IPS-18c (cell line): Measurements from ENCODE around the gene UBE2O.

Source experiments
- H3K4me3 ChIP-seq: 2 replicates; pipeline ENCODE4 v1.7.0; 2013; ENCODE audit warnings: low read depth, mild to moderate bottlenecking, low read length, moderate library complexity; ENCODE audit not compliant: insufficient read depth
- H3K9me3 ChIP-seq: one replicate; pipeline ENCODE4 v1.6.1; 2013; ENCODE audit warnings: mild to moderate bottlenecking, low read length, moderate library complexity; ENCODE audit not compliant: control insufficient read depth, insufficient read depth

Gene UBE2O

DNA sequence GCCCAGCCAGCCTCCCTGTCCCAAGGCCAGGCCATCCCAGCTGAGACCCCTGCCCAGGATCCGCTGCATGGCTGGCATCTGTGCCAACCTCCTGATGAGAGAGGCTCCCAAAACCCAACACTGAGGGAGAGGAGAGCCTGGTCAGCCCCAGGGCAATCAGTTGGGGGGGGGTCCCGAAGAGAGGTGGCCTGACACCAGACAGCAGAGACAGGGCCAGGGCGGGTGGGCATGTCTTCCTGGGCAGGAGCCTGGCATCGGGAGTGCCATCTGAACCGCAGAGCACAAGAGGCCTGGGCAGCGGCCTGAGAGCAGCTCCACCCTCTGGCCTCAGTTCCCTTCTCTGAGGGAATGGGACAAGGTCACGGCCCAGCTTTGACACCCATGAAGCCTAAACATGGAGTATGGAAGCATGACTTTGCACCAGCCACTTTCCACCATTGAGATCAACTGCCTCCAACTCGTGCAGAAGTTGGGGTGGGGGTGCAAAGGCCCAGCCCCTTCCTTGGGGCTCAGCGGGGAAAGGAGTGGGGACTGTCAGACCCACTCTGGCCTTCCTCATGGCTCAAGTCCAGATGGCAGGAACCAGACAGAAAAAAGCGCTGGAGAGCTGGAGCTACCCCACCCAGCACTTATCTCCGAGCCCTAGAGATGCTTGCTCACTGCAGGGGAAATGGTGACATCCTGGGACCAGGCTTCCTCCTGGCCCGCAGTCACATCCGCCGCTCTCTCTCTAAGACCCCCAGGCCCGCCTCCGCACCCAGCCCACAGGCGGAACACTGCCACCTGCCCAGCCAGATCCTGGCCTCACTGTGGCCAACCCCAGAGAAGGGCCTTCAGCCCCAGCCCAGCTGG lies 38.5 kb upstream of the UBE2O start:
- Histone ChIP-seq H3K4me3 (no peak overlapping the region), H3K9me3 (no peaks in the 10 kb centered on the region)

DNA sequence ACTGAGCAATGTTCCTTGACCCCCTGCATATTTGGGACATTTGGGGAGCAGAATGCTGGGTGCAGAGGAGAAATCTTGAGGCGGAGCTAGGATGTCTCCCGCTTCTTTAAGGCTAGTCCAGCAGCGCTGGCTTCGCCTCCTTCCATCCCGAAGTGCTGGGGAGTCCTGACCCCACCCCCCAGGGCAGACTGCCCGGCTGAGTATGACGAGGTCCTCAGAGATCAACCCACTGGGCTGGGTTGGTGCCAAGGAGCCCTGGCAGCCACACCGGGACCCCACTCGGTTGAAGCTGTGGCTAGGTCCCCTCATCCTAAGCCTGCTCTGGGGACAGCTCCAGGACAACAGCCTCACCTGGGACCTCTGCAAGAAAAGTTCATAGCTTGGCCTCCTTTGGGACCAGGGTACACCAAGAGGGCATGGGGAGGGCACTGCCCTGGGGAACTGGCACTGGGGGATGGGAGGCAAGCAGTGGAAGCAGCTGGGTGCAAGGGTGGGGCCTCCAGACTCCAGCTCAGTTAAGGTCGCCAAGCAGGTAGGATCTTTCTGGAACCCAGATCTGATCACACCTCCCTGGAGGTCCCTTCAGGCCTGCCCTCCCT lies 37.3 kb upstream of the UBE2O start:
- H3K4me3 ChIP-seq = no peak overlapping the region
- H3K9me3 ChIP-seq = no peaks in the 10 kb centered on the region

DNA sequence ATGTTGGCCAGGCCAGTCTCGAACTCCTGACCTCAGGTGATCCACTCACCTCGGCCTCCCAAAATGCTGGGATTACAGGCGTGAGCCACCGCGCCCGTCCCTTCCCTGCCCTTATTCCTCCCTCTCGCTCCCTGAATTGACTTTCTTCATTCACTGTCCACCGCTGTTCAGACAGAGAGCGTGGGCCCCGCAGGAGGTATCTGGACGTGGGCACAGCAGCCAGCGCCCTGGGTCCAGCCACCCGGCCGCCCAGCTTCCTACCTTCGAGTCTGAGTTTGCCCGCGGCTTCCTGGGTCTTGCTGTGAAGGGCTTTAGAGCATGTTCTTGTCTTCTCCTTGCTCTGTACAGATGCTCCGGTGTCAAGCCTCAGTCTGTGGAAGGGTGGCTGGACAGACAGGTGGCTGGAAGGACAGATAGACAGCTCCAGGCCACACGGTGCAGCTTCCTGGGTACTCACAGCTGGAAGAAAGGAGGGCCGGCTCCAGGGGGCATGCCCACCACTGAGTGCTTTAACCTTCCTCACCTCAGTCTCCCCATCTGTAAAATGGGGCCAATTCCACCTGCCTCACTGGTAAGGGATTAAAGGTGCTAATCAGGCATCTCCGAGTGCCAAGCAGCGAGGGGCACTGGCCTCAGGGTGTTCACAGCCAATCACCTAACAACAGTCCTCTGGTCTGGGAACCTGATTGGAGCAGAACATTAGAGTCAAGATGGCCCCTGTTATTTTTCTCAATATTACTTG lies 34.7 kb upstream of the UBE2O start:
- no peaks in the 10 kb centered on the region for H3K9me3 ChIP-seq

DNA sequence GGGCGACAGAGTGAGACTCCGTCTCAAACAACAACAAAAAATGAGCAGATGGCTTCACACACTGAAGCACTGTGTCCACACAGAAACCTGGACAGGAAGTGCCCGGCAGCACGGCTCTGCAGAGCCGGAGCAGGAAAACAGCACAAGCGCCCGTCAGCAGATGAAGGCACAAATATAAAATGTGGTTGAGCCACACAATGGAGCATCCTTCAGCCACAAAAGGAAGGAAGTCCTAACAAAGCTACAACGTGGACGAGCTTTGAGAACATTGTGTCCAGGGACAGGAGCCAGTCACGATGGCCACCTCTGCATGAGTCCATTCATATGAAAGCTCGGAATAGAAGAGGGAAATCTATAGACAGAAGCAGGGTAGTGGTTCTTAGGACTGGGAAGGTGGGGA lies 32.6 kb upstream of the UBE2O start:
- H3K9me3 ChIP-seq = no peaks in the 10 kb centered on the region

More for the DNA sequence above, 34.7 kb upstream of the UBE2O start:
- no peak overlapping the region for H3K4me3 ChIP-seq

DNA sequence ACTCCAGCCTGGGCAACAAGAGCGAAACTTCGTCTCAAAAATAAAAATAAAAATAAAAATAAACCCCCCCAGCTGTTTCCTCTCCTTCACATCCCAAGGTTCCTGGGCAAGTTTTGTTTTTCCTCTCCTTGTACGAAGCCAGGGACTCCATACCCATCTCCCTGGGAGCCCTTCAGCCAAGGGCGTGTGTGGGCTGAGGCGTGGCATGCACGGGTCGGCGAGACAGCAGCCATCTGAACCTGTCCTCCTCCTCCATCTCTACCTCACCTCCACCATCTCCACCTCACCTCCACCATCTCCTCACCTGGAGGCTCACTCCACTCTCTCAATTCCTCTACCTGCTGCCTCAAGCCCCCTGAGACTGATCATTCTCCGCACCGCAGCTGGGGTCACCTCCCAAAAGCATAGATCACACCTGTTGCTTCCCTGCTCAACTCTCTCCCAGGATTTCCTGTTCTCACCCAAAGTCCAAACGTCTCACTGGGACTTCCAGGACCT lies 31.3 kb upstream of the UBE2O start:
- H3K4me3 ChIP-seq = no peak overlapping the region
- no peaks in the 10 kb centered on the region for H3K9me3 ChIP-seq

More for the DNA sequence above, 32.6 kb upstream of the UBE2O start:
- no peak overlapping the region for H3K4me3 ChIP-seq

DNA sequence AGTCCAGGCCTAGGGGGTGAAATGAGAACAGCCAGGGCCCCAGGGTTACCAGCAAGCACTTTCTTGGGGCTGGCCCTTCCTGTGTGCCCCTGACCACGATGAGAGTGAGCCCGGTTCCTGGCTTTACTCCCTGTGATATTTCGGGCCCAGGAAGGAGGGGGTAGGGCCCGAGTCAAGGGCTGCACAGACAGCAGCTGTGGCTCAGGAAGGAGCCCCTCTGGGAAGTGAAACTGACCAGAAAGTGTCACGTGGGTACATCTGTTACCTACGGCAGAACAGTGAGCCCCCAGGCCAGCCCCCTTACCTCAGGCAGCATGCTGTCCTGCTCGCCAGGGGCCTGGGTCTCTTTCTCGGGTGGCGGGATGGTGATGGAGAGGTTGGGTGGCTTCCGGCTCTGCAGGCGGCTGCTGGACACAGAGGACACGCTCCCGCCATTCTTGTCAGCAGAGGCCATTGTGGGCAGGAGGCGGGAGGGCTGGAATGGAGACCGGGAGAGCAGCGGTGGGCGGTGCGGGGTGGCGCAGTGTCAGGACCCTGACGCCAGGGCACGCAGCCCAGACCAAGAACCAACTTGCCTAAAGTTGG lies 28.2 kb upstream of the UBE2O start:
- H3K9me3 ChIP-seq = no peaks in the 10 kb centered on the region
- H3K4me3 ChIP-seq = no peak overlapping the region

DNA sequence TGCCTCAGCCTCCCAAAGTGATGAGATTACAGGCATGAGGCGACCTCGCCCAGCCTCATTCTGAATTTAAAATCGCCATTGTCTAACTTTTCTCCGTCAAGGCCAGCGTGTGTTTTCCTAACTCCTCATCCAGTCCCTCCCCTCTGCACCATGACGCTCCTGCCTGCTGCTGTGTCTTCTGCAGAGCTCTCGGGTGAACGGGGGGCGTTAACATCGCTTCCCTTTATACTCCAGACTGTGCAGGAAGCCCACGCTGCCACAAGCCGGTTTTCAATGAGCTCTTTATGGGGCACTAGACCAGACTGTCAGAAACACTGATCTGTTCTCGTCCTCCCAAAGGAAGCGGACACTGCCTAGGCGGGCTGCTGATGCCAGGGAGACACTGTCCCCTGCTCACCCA lies 27.7 kb upstream of the UBE2O start:
- H3K9me3 ChIP-seq = no peaks in the 10 kb centered on the region
- no peak overlapping the region for H3K4me3 ChIP-seq

DNA sequence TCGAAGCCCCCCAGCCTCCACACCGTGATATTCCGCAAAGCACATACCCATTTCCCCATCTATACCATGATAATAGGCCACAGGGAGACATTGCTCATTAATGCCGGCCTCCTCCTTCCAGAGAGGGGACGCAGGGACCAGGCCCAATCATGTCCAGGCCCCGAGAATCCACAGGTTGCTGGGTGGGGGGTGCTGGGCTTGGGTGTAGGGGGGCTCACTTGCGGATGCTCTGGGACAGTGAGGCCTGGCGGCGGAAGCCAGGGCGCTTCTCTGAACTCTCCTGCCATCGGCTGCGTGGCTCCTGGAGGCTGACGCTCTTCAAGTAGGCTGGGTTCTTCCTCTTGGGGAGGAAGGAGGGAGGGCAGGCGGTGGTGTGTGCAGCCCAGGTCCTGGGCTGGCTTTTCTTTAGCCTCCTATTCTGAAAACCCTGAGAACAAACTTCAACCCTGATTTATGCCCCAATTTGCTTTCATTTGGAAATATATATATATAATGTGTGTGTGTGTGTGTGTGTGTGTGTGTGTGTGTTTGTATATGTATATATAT lies 26.6 kb upstream of the UBE2O start:
- no peaks in the 10 kb centered on the region for H3K9me3 ChIP-seq
- no peak overlapping the region for H3K4me3 ChIP-seq

DNA sequence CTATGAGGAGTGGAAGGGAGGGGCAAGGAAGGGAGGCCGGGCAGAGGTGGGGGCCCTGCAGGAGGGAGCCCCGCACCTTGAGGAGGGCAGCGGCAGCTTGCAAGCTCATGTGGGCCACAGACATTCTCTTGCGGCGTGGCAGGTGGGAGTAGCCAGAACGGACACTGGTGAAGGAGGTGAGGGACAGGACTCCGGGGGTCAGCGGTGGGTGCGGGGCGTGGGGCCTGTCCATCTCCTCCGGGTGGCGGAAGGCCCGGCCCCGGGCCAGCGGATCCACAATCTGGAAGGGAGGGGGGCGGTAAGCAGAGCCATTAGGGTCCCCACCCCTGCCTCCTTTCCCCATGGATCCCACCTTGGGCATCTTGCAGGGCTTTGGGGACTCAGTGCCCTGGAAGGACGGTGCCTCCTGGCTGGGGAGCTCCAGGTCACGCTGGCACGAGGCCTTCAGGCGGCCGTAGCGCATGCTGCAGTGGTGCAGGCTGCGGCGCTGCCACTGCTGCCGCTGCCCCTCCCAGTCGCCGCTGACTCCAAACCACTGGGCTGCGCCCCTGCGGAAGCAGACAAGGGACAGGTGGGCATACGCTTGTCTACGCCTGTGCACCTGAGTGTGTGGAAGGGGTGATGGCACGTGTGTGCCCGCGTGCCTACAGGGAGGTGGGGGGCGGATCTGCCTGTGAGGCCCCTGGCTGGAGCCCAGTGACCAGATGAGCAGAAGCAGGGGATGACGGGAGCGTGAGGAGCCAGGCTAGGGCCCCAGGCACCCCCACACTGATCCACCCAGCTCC lies 26.0 kb upstream of the UBE2O start:
- Histone ChIP-seq H3K4me3 (no peak overlapping the region), H3K9me3 (no peaks in the 10 kb centered on the region)

DNA sequence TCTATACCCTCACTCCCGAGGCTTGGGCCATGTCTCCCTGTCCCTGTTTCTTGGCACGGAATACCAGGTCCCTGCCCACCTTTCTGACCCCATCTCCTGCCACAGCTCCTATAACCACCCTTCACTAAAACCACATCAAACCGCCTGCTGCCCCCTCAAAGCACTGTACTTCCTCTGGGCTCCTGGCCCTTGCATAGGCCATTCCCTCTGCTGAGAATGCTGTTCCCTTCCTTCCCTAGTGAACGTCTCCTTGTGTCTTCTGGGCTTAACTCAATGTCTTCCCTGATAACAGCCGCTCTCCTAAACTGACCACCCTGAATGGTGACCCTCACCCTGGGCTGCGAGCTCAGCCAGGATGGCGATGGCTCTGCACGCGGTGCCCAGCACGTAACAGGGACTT lies 25.1 kb upstream of the UBE2O start:
- H3K4me3 ChIP-seq = no peak overlapping the region
- no peaks in the 10 kb centered on the region for H3K9me3 ChIP-seq

DNA sequence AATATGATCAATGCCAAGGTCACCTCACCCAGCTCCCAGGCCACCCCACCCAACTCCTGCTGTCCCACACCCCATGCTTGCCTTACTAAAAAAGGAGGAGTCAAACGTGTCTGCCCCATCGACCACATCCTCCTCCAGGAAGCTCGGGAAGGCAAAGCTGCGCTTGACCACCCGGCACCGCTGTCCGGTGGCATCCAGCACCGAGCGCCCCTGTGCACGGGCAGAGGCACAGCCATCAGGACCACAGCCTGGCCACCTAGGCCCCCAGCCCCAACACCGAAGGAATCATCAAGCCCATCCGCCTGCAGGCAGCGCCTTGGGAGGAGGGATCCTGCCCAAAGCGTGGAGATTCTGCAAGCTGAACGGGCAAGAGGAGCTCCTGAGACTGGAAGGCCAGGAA lies 24.6 kb upstream of the UBE2O start:
- H3K9me3 ChIP-seq = no peaks in the 10 kb centered on the region
- no peak overlapping the region for H3K4me3 ChIP-seq

DNA sequence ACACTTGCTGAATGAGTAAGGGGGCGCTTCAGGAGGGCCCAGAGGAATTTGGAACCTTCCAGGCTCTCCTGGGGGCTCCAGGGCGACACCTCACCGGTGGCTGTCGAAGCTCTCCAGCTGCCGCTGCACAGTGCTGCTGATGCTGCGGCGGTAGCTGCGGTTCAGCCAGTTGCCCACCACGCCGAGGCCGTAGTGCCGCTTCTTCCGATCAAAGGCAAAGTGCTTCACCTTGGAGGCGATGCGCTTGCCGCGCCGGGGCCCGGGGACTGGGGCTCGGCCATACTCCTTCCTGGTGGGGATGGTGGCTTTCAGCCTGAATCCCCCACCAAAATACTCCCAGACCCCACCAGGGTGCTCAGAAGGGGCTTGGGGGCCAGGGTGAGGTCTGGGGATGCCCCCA lies 23.8 kb upstream of the UBE2O start:
- H3K4me3 ChIP-seq = no peak overlapping the region
- H3K9me3 ChIP-seq = no peaks in the 10 kb centered on the region

DNA sequence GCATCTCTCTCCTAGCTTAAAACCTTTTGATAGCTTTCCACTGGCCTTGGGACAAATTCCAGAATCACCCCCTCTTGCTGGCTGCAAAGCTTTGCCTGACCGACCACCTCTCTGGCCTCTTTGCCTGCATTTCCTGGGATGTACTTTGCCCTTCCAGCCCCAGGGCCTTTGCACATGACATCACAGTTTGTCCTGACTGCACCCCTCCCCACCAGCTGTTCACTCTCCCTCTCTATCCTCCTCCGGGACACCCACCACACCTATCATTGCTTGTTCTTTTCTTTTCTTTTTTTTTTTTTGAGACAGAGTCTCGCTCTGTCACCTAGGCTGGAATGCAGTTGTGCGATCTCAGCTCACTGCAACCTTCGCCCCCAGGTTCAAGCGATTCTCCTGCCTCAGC lies 22.4 kb upstream of the UBE2O start:
- H3K4me3 ChIP-seq = no peak overlapping the region

DNA sequence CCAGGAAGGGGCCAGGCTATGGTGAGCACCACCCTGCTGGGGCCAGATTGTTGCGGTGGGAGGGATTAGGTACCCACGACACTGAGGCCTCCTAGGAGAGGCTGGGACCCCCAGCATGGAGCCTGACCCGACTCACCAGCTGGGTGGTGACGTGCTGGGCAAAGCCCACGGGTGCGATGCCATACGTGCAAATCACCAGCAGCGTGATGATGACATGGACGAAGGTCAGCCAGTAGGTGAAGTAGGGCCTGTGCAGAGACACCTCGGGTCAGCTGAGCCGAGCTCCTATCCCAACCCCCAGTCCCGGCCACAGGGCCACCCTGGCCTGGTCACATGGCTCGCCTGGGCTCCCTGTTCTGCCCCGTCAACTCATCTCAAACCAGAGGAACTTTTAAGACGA lies 21.9 kb upstream of the UBE2O start:
- no peaks in the 10 kb centered on the region for H3K9me3 ChIP-seq
- no peak overlapping the region for H3K4me3 ChIP-seq

More for the DNA sequence above, 22.4 kb upstream of the UBE2O start:
- no peaks in the 10 kb centered on the region for H3K9me3 ChIP-seq

DNA sequence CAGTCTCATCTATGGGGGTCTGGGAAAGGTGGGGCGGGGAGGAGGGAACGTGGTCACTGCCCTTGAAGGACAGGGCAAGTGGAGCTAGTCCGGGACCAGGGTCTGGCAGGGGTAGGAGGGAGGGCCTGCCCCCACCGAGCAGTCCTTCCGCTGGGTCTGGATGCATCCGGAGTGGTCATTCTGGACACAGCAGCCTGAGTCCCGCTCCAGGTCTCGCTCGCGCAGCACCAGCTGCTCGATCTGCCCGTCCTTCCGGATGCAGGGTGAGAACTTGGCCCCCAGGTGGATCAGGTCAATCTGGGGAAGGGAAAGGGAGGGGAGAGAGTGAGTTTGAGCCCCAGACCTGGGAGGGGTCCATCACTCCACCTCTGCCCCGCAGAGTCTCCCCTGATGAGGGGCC lies 21.3 kb upstream of the UBE2O start:
- Histone ChIP-seq H3K4me3 (no peak overlapping the region), H3K9me3 (no peaks in the 10 kb centered on the region)

DNA sequence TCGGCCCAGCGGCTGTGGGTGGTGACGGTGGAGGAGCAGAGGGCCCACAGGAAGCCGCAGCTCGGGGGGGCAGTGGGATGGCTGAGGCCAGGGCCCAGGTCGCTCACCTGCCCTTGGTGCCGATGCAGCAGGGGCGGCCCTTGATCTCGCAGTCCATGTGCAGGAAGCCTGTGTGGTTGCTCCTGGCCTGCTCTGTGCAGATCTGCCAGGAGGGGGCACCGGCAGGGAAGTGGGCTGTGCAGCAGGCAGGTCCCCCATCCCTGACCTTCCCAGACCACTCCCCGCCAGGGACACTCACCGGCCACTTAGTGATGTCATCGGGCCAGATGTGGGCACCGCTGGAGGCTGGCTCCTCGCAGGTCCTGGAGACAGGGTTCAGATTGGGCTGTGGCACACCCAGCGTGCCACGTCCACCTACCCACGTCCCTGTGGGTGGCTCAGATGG lies 20.6 kb upstream of the UBE2O start:
- Histone ChIP-seq H3K9me3 (no peaks in the 10 kb centered on the region), H3K4me3 (no peak overlapping the region)

DNA sequence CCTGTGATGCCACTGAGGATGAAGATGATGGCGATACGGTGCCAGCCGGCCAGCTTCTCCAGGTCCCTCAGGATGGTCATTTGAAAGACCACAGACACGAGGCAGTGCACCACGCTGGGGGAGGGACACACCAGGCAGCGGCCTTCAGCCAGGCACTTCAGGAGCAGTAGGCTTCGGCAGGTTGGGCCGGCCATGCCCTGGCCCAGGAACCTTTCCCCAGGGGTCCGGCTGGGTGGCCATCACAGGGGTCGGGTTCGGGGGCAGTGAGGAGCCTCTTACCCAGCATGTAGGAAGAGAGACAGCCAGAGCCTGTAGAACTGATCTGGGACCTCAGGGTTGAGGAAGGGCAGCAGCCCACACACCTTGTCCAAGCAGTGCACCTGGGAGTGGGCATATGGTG lies 19.8 kb upstream of the UBE2O start:
- Histone ChIP-seq H3K9me3 (no peaks in the 10 kb centered on the region), H3K4me3 (no peak overlapping the region)
